Endothelial cell of umbilical vein (primary cell): ENCODE data around the gene S100A14.
"Not testable (repeated sequence)": the region's sequence is repeated elsewhere in the genome, so short reads cannot be mapped to it uniquely, and the experiment has no call there.

Source experiments
- EZH2 ChIP-seq: IDR thresholded peaks from 2 replicates; pipeline ENCODE4 v1.6.1; 2012; ENCODE audit warnings: borderline replicate concordance, low read depth, mild to moderate bottlenecking, moderate library complexity, low read length, inconsistent platforms; ENCODE audit not compliant: severe bottlenecking
- FOS ChIP-seq: IDR thresholded peaks from 2 replicates; pipeline ENCODE4 v1.6.1; 2011; ENCODE audit warnings: mild to moderate bottlenecking, low read length, moderate library complexity, borderline replicate concordance; ENCODE audit not compliant: insufficient read depth
- GATA2 ChIP-seq: IDR thresholded peaks from 2 replicates; pipeline ENCODE4 v1.7.0; 2011; ENCODE audit warnings: low read depth, mild to moderate bottlenecking, moderate library complexity, mixed read lengths, low read length; ENCODE audit not compliant: insufficient read length, insufficient read depth
- JUN ChIP-seq: IDR thresholded peaks from 2 replicates; pipeline ENCODE4 v1.6.1; 2011; ENCODE audit warnings: borderline replicate concordance, low read depth; ENCODE audit not compliant: insufficient read length, insufficient read depth
- MYC ChIP-seq: IDR thresholded peaks from one replicate; pipeline ENCODE4 v1.6.1; 2011; ENCODE audit warnings: mild to moderate bottlenecking, low read depth, low read length
- POLR2A ChIP-seq: IDR thresholded peaks from 2 replicates; pipeline ENCODE4 v1.6.1; 2012; ENCODE audit warnings: low read depth, mild to moderate bottlenecking, control low read depth, low read length
- POLR2AphosphoS5 ChIP-seq: IDR thresholded peaks from 2 replicates; pipeline ENCODE4 v1.6.1; 2012; ENCODE audit warnings: low read depth, mild to moderate bottlenecking, control low read depth, low read length, moderate library complexity; ENCODE audit not compliant: insufficient read depth
- TF ChIP-seq, protein P1 (sequence below): IDR thresholded peaks from 2 replicates; pipeline ENCODE4 v1.6.1; 2011; ENCODE audit not compliant: insufficient read depth, insufficient read length
- TF ChIP-seq, protein P2 (sequence below), 2 donors: IDR thresholded peaks; 1 replicate in 1 of 2; 2 replicates in 1 of 2; pipeline ENCODE4 v1.5.1; 2011; ENCODE audit warnings: low read length in 2 of 2, mild to moderate bottlenecking in 2 of 2, moderate library complexity in 2 of 2, control low read depth in 1 of 2, inconsistent platforms in 1 of 2, low read depth in 1 of 2; ENCODE audit not compliant: insufficient read depth in 1 of 2; ENCODE audit errors: extremely low read depth in 1 of 2

DNA sequence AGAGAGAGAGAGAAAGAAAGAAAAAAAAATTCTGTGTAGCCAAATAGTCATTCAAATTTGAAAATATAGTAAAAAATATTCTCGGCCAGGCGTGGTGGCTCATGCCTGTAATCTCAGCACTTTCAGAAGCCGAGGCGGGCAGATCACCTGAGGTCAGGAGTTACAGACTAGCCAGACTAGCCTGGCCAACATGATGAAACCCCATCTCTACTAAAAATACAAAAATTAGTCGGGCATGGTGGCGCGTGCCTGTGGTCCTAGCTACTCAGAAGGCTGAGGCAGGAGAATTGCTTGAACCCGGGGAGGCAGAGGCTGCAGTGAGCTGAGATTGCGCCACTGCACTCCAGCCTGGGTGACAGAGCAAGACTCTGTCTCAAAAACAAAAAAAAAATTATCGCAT lies 28.1 kb downstream of the S100A14 start:
- TF ChIP-seq FOS, EZH2, GATA2, POLR2A, JUN, POLR2AphosphoS5, MYC: not testable (repeated sequence)
- TF ChIP-seq, protein P1, sequence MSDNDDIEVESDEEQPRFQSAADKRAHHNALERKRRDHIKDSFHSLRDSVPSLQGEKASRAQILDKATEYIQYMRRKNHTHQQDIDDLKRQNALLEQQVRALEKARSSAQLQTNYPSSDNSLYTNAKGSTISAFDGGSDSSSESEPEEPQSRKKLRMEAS = not testable (repeated sequence)
- TF ChIP-seq, protein P2, sequence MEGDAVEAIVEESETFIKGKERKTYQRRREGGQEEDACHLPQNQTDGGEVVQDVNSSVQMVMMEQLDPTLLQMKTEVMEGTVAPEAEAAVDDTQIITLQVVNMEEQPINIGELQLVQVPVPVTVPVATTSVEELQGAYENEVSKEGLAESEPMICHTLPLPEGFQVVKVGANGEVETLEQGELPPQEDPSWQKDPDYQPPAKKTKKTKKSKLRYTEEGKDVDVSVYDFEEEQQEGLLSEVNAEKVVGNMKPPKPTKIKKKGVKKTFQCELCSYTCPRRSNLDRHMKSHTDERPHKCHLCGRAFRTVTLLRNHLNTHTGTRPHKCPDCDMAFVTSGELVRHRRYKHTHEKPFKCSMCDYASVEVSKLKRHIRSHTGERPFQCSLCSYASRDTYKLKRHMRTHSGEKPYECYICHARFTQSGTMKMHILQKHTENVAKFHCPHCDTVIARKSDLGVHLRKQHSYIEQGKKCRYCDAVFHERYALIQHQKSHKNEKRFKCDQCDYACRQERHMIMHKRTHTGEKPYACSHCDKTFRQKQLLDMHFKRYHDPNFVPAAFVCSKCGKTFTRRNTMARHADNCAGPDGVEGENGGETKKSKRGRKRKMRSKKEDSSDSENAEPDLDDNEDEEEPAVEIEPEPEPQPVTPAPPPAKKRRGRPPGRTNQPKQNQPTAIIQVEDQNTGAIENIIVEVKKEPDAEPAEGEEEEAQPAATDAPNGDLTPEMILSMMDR (IDR thresholded peaks at IDR 0.05; ENCODE audit: extremely low read depth in 1 of 2, insufficient read depth in 1 of 2, low read depth in 1 of 2, low read length in 2 of 2) = not testable (repeated sequence)
